GM12891 (cell line): ENCODE data around the gene AANAT.

Source experiments
- PAX5 ChIP-seq: IDR thresholded peaks from 2 replicates; pipeline ENCODE4 v1.6.1; 2011; ENCODE audit warnings: low read length, moderate library complexity, mild to moderate bottlenecking; ENCODE audit not compliant: insufficient read depth, severe bottlenecking
- POLR2A ChIP-seq: IDR thresholded peaks from 2 replicates; pipeline ENCODE4 v1.6.1; 2011; ENCODE audit warnings: low read depth, low read length, control low read depth
- POLR2AphosphoS5 ChIP-seq: IDR thresholded peaks from 2 replicates; pipeline ENCODE4 v1.6.1; 2011; ENCODE audit warnings: low read depth, low read length, control low read depth
- POU2F2 ChIP-seq: IDR thresholded peaks from 2 replicates; pipeline ENCODE4 v1.6.1; 2011; ENCODE audit warnings: low read depth, mild to moderate bottlenecking, control low read depth, low read length, moderate library complexity
- SPI1 ChIP-seq: IDR thresholded peaks from 2 replicates; pipeline ENCODE4 v1.6.1; 2011; ENCODE audit warnings: low read depth, low read length, control low read depth
- TAF1 ChIP-seq: IDR thresholded peaks from 2 replicates; pipeline ENCODE4 v1.6.1; 2011; ENCODE audit warnings: low read depth, low read length, control low read depth

- TF ChIP-seq POLR2AphosphoS5, result no peak
- TF ChIP-seq TAF1, result no peak
- TF ChIP-seq POLR2A, result no peak
- no peak for TF ChIP-seq SPI1
- no peak for TF ChIP-seq PAX5
- no peak for TF ChIP-seq POU2F2
These were observed 24.1 kb downstream of the AANAT start for GRCh38 chr17:76491271-76492122.
